ENCODE data around the gene TAS2R13.

TAS2R13 gene

GRCh38 chr12:10867381-10867780 is 42.0 kb downstream of the TAS2R13 start:
- DNase-seq (ENCODE audit: low spot score) = no peak

GRCh38 chr12:10863512-10864218 is 45.7 kb downstream of the TAS2R13 start:
- no peak for DNase-seq (ENCODE audit: low spot score)

- DNase-seq (ENCODE audit: low spot score) = no peak
Observed at GRCh38 chr12:10861366-10861765, 48.0 kb downstream of the TAS2R13 start.

Measured in CD4-positive, alpha-beta T cell treated with Interleukin-6 at 100 ng/mL for 8 hours (primary cell).